Measurements from ENCODE around the gene PMEL. TPM values are rescaled to one million over a fixed set of nuclear protein-coding genes. Genes with fewer than 3 reads are reported as not detected.
"Not testable (repeated sequence)": the region's sequence is repeated elsewhere in the genome, so short reads cannot be mapped to it uniquely, and the experiment has no call there.

PMEL gene
- total and polyA plus RNA-seq, 2 of the 4 experiments (the other 2 are of a cell fraction), result 1.4 to 5.8 TPM

DNA sequence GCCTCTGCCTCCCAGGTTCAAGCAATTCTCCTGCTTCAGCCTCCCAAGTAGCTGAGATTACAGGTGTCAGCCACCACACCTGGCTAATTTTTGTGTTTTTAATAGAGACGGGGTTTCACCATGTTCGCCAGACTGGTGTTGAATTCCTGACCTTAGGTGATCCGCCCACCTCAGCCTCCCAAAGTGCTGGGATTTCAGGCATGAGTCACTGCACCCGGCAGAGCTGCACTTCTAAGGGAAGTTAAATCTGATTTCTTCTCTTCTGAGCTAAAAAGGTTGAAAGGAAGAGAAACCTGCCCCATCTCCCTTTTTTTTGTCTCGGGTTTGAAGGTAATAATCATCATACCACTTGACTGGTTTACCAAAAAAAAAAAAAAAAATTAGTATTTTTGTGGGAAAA lies 16.0 kb upstream of the PMEL start:
- H3K27me3 ChIP-seq (ENCODE audit: control insufficient read depth, insufficient read depth, low read length); intact Hi-C loops (cut with micrococcal nuclease); H4K8ac ChIP-seq (ENCODE audit: low read depth in 2 of 2, low read length in 2 of 2); H2AK5ac ChIP-seq (ENCODE audit: low read depth, low read length); H3K9me1 ChIP-seq (ENCODE audit: insufficient read depth, low read length); H4K5ac ChIP-seq (ENCODE audit: low read depth, low read length); H2BK15ac ChIP-seq (ENCODE audit: low read depth, low read length); dilution Hi-C loops (cut with HindIII; ENCODE audit: low sequenced_read_pairs, unreplicated experiment); H2AK9ac ChIP-seq (replicated peaks; ENCODE audit: low read depth, low read length, poor library complexity); H3K23ac ChIP-seq (ENCODE audit: low read depth, low read length); H3K27ac ChIP-seq (ENCODE audit: insufficient read depth, low read length); H3K4me3 ChIP-seq (ENCODE audit: insufficient read depth, low read depth, low read length); H3K9me3 ChIP-seq (ENCODE audit: control insufficient read depth, insufficient read depth, low read length); H2AFZ ChIP-seq (replicated peaks; ENCODE audit: low read length, poor library complexity); H3K4me1 ChIP-seq (ENCODE audit: control insufficient read depth, insufficient read depth, low read length); H2BK120ac ChIP-seq (ENCODE audit: low read depth, low read length); in situ Hi-C loops (cut with MboI; ENCODE audit: low sequenced_read_pairs); H3K56ac ChIP-seq (ENCODE audit: extremely low read depth, insufficient read depth, low read length); H3K14ac ChIP-seq (replicated peaks; ENCODE audit: low read depth, low read length); H3K4ac ChIP-seq (ENCODE audit: low read depth, low read length); H2BK20ac ChIP-seq (ENCODE audit: low read depth, low read length); H3K9ac ChIP-seq (ENCODE audit: low read depth, low read length); H4K91ac ChIP-seq (ENCODE audit: insufficient read depth, low read depth, low read length); H3K18ac ChIP-seq (ENCODE audit: low read depth, low read length); BruUV-seq (replicated peaks); H2BK5ac ChIP-seq (ENCODE audit: low read depth, low read length, poor library complexity, severe bottlenecking); H3K4me2 ChIP-seq (ENCODE audit: low read depth, low read length): not testable (repeated sequence)
- H4K20me1 ChIP-seq (ENCODE audit: insufficient read depth, low read length), result peaks cover 27% of the 10 kb centered on the region; the same call in 1 of the 2 replicates
- peaks cover 25 to 64% of the 10 kb centered on the region in 2 experiments for H3K79me1 ChIP-seq (ENCODE audit: low read depth in 1 of 2, low read length in 2 of 2)
- 0 out of 2 replicates have a peak, but pooled peaks have one; percentile 35 for TF ChIP-seq FOS (IDR thresholded peaks at IDR 0.05; ENCODE audit: low read depth, low read length)
- DNase-seq (peak; percentile 28), ATAC-seq (ENCODE audit: low read depth) (peak; percentile 54; the same call in 1 of the 2 replicates)
- CTCF ChIA-PET, result interaction anchor here (0.6 to 1.5 kb wide), 6 partner anchors 14 to 243 kb away, joined by 3 to 5 read pairs (median 3); partner anchors contain the start of gene MMP19
- H3K36me3 ChIP-seq (ENCODE audit: control insufficient read depth, insufficient read depth, low read length), result peaks cover 38% of the 10 kb centered on the region
- WGBS, 2 experiments (ENCODE audit: extremely low coverage in 2 of 2, insufficient read length in 1 of 2), result no CpG with 5 or more reads among the region's 5 CpGs
- POLR2A ChIA-PET (ENCODE audit: unreplicated experiment), result interaction anchor here (0.8 kb wide), 1 partner anchor 8 kb away, joined by 4 read pairs; the partner anchor contains the start of gene RAB5B

All from IMR-90 (cell line).